NCI-H187 (cell line): ENCODE measurements around the gene HOXA10.

Source experiments
- DNase-seq, 2 experiments: peaks; one replicate each; lab custom pipeline; 2025; lab: John Stamatoyannopoulos, UW

Gene HOXA10

DNA sequence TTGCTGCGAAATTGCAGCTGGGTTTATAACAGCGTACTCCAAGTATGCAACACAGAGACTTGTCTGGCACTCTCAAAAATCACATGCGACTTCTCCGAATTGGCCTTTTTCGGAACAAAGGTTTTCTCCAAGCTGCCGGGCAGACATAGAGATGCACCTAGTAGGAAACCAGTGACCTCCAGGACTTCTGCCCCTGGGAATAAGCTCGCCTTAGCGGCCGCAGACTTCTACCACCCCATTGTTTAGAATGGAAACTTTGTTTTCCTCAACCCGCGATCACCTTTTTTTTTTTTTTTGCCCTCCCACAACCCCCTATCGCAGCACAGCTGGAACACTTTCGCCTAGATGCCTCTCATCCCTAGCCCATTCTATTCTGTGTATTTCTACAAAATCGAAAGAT is 4.9 kb upstream of the HOXA10 start:
- DNase-seq, result no peak

DNA sequence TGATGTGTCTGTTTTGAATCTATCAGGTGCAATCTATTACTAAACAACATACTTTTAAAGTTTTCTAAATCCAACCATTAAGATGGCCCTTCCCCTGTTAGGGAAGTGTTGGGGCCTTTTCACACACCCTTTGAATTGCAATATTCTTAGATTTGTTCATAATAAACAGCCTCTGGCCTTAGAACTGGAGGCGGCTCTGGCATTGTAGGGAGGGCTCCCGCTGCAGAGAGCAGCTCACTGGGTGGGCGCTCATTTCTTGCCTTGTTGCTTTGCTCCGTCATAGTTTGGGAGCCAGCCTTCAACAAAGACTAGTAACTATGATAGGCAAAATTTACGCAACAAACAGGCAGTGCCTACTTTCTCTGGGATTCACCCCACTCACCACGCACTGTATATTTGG is 4.2 kb upstream of the HOXA10 start:
- no peak for DNase-seq

DNA sequence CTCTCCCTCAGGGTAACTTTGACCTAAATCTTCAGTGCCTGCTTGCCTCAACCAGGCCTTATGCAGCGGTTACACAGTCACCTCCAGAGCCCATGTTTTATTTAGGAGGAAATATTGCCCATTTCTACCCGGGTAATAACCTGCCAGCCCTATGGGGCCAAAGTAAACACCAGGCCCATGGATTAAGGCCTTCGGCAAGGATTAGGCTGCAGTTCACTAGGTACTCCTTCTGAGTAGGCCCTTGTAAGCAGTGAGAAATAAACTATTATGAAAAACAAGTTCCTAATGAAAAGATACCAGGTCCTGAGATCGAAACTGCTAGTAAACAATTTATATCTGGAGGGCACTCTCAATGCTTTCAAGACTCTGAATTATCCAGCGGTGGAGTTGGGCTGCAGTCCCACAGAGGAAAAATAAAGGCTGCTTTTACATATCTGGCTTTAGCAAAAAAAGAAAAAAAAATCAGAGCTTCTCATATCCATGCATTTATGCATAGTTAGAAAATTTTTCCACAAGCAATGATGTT is 3.7 kb upstream of the HOXA10 start:
- no peak for DNase-seq

DNA sequence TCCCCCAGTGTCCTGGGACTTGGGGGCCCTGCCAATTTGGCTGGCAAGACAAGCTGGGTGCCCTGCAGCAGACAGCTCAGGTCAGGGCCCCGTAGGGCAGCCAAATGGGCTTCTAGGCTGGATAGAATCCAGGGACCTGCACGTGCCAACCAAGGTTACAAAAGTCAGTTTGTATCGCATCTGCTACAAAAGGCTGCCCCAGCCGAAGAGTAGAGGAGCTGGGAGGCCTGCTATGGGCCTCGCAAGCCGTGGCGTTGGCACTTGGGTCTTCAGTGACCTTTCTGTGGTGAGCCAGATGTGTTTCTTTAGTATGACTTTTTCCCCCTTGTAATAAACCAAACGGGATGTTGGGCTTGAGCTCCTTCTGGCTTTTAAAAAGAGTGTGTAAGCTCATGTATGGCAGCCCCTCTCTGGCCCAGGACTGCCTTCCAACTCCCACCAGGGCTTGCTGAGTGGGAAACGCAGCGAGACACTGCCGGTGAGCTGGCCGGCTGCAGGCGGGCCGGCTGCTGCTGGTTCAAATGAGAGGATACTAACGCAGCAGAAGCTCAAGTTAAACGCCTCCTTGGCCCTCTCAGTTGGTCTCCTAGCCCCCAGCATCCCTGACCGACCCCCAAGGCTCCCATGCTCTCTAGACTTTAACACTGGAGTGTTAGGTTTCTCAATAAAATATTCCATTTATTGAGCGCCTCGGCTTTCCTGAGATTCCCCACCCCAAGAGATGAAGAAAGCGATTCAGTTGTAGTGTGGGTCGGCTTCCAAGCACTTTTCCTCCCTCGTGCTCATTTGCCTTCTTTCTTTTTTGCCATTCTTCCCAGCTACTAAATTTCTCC is 3.1 kb upstream of the HOXA10 start:
- no peak for DNase-seq

DNA sequence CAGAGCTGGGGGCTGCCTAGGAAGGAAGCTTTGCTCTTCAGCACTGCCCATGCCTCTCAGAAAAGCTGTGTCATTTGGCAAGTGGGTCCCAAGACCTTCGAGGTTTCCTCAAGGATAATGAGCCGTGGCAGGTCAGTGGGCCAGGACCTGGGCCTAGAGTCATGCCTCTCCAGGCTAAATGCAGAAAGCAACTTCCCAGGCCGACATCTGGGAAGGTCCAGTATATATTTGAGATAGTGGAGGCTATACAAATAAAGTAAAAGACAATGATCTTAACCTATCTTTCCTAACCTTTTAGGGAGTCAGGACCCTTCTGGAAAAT is 2.4 kb upstream of the HOXA10 start:
- DNase-seq, result no peak

DNA sequence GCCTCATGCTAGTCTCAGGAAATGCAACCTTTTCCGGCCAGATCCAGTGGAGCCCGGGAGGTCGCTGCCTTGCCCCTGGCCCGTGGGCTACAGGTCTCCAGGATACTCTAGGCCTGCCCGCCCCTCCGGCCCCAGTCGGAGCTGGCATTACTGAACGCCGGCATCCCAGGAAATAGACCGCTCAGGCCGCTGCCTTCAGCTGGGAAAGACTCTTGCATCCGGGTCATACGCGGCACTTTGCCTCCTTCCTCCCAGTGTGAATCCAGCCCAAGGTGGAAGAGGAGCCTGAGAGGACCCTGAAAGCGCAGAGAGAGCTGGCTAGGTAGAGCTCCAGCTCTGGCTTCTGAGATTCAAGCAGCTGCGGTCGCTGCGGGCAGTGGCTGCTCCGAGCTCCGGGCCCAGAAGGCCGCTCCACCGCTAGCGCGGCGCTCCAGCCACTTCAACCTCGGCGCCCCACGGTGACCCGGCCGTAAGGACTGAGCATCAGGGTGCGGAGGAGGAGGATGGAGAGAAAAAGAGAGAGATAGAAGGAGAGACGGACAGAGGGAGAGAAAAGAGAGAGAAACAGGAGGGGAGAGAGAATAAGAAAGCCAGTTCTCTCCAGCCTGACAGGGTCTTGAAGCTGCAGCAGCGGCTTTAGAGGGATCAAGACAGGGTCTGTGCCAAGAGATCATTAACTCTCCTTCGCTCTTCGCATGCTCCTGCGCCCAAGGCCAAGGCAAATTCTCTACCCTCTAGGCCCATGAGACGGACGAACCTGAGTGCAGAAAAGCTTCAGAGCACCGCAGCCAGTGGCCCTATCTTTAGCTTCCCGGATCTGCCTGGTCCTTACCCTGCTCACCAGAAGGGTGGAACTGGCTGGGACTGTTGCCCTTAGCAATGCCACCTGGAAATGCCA is 1.8 kb upstream of the HOXA10 start:
- no peak for DNase-seq

DNA sequence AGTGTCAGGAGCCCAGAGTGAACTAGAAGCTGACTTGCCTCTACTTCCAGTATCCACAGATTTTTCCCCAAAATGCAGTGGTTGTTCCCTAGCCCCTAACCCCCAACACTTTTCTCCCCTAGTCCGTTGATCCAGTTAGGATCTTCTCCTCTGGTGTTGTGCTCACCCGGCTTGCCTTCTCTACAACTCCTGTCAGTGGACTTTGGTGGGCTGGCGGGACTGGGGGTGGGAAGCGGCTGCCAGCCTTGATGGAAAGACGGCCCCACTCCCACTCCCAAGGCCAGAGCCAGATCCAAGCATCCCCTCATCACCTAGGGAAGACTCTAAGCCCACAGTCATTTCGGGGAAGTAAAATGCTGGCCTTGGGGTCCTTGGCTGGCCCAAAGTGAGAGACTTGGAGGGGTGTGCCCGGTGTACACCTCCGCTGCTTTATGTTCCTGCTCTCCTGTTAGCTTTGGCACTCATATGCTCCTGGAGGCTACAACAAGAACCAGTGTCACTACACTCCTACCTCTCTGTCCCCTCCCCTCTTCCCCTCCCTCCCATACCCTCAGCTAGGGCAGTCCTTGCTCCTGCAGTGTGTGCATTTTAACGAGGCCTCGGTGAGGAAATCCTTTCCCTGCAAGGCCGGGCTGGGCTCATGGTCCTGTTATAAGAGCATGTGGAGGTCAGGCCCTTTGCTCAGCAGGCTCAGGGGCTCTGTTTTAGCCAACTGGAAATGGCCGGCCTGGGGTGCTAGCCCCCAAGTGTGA is 930 bp upstream of the HOXA10 start:
- peak; percentile 27 to 34 for DNase-seq

DNA sequence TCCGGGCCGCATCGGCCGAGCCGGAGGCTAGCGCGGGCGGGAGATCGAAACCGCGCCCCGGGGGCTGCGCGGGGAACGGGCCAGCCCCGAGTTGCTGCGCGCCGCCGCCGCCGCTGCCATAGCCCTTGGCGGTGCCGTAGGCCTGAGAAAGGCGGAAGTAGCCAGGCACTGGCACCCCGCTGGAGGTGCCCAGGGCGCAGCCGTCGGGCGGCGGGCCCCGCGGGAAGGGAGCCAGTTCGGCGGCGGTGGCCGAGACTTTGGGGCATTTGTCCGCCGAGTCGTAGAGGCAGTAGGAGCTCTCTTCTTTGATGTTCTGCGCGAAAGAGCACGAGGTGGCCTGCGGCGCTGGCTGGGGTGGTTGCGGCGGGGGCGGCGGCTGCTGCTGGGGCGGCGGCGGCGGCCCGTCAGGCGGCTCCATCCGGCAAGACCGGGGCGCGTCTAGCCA is 587 bp downstream of the HOXA10 start:
- DNase-seq, result no peak

DNA sequence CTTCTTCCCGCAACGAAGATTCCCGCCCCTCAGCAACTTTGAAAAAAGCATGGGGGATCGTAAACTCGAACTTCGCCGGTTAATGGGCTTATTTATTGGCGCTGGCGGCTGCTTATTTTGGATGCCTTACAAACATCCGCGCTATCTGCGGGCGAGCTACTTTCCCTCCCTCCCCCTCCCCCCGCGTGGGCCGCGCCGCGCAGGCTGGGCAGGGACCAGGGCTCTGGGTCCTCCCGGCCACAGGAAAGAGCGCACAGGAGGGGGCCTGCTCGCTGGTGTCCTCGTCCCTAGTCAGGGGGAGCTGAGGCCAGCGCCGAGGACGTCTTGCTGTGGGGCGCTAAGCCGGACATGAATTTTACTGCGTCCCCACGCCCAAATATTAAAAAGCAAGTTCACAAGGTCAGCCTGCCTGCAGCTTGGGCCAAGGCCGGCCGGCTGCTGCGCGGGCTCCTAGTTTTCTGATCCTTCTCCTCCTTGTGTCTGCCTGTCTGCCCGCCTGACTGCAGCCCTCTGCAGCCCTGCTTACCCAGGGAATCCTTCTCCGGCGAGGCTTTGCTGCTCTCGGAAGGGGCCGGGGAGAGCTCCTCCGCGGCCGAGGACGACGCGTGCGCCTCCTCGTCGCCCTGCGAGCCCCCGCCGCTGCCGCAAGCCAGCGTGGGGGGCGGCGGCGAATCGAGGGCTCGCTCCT is 1.2 kb downstream of the HOXA10 start:
- peak; percentile 48 to 70 for DNase-seq

DNA sequence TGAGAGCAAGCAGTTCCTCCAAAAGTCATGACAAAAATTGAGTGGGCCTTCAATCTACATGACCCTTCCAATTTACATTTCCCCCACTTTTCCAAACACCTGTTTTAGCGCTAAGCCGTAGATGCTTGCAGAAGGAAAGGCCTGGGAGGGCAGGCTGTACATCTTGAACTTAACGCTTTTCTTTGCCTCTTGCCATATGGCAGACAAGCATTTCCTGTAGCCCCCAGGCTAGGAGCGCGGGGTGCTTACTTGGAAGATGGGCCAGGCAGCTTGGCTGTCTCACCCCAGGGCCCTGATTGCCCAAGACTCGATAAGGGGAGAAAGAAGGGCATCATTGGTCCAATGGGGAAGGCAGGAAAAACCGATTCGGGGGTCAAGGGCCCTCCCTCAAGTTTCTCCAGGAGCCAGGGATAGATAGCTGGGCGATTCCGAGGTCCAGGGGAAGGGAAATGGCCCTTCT is 1.8 kb downstream of the HOXA10 start:
- DNase-seq, result peak in 1 of 2 experiments; percentile 48

DNA sequence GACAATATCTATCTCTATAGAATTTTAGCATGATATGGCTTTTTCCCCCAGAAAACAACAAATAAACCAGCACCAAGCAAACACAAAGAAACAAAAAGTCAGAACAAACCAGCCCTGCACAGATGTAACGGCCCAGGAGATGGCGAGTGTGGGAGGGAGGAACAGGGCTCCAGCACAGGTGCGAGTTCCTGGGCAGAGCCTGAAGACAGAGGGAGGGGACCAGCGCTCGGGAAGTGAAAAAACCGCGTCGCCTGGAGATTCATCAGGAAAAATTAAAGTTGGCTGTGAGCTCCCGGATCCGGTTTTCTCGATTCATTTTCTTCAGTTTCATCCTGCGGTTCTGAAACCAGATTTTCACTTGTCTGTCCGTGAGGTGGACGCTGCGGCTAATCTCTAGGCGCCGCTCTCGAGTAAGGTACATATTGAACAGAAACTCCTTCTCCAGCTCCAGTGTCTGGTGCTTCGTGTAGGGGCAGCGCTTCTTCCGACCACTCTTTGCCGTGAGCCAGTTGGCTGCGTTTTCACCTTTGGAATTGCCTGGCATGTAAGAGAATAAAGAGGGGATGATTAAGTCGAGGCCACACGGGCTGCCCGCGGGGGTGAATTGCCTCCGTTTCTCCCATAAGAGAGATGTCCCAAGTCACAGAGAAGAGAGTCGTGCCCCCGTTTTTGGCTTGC is 2.3 kb downstream of the HOXA10 start:
- peak; percentile 39 to 89 for DNase-seq

DNA sequence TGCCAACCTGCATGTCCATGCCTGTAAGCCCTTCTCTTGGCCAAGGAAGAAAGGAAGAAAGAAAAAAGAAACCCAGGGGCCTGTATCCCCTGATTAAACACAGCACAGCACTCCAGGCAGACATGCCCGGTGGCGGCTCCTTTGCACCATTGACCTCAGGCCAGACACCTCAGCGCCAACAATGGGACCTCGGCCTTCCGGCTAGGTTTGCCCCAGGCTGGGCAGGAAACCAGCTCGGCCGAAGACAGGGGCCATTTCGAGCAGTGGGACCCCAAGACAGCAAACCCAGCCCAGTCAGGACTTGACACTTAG is 2.8 kb downstream of the HOXA10 start:
- DNase-seq, result peak in 1 of 2 experiments; percentile 73

DNA sequence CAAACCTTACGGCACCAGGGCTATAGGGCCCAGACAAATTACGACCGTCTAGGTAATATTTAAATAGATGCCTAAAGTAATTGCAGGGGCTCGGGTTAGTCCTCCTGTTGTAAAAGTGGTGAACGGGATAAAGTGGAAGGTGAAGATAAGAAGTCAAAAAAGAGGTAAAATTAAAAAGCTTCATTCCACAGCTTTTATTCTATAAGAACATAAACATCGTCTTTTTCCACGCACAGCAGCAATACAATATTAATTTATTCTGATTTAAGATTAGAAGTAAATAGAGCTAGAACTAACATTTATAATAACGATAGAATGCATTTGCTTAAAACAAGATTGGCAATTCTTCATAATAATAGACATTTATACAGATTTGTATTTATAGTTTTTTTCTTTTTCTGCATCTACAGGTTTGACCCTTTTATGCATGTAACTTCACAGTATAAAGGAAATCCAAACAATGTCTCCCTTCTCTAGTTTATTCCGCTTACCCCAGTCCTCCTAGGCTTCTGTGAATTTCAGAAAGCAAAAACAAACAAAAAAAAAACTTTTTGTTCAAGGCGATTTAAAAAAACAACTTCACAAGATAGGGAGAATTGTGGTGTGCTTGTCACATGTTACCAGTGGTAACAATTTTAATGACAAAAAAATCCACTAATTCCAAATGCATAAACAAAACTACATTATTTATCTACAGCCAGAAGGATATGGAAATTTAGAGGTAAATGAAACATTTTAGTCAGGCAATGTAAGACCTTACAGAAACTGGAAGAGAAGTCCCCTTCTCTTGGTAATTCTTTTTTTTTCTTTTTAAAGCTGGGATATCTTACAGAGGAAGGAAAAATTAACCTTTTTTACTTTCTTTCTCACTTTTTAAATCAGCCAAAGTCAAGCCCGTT is 3.4 kb downstream of the HOXA10 start:
- DNase-seq, result peak in 1 of 2 experiments; percentile 44

DNA sequence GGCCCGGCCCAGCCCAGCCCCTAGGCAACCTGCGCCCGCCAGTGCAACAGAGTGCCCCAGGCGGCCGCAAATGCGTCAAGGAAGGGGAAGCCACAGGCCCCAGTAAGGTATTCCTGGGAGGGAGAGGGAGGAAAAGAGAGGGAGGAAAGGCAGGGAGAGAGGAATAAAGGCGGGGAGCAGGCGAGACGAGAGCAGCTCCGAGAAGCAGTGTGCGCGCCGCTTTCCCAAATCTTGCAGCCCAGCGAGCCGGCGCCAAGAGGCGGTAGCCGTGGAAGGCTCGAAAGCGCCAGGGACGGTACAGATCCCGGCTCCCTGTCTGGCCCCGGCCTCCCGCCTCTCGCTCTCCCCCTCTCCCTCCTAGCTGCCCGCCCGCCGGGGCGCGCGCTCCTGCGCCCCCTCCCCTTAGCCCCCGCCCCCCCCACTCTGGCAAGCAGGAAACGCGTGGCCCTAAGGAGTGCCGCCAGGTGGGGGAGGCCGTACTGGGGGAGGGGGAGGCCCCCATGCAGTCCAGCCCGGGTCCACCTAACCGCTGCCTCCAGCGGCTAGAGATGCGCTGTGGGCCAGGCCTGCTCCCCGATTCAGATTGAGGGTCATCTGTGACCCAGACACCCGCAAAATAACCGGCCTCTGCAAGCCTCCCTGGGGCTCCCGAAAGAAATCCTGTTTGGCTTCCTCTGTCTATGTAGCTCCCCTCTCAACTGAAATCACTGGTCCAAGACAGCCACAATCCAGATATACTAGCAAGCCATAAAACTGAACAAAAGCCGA is 4.3 kb downstream of the HOXA10 start:
- DNase-seq, result peak; percentile 47 to 61

DNA sequence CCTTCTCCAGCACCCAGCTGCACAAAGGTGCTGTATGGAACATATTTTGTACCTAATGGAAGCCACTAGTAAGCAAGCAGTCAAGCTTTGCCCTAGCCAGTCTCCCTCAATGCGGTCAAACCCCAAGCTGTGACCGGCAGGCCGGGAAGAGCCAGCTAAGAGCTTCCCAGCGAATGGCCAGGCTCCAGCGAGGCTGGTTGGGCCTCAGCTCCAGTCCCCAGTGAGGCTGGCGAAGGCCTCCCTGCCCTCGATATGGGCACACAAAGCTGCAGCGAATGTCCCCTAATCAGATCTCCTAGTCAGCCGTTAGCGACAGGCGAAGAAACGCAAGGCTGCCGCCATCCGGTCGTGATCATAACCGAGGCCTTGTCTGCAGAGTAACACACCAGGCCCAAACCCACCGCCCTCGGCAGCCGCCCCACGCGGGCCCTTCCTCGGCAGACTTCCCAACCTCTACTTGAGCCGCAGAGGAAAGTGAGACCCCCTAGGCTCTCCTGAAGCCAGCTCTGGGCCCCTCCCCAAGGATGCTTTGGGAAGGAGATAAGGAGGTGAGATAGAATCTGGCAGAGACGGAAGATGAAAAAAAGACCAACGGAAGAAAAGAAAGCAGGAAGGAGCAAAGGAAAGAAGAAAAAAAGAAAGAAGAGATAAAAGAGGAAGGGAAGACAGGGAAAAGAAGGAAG is 5.7 kb downstream of the HOXA10 start:
- peak in 1 of 2 experiments; percentile 38 for DNase-seq

DNA sequence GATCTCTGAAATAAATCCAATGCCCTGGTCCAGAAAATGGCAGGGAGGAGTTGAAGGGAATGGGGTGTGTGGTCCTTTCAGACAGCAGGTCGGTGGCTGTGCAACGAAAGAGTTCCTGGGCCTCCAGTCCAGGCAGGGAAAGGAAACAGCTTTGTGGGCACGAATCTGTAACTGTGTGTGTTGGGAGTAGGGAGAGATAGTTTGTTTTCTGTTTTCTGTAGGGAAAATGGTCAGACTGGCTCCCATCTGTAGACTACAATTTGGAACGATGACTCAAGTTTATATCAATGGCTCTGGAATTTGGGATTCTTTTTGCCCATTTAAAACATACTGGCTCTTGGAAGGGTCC is 6.2 kb downstream of the HOXA10 start:
- peak in 1 of 2 experiments; percentile 34 for DNase-seq

DNA sequence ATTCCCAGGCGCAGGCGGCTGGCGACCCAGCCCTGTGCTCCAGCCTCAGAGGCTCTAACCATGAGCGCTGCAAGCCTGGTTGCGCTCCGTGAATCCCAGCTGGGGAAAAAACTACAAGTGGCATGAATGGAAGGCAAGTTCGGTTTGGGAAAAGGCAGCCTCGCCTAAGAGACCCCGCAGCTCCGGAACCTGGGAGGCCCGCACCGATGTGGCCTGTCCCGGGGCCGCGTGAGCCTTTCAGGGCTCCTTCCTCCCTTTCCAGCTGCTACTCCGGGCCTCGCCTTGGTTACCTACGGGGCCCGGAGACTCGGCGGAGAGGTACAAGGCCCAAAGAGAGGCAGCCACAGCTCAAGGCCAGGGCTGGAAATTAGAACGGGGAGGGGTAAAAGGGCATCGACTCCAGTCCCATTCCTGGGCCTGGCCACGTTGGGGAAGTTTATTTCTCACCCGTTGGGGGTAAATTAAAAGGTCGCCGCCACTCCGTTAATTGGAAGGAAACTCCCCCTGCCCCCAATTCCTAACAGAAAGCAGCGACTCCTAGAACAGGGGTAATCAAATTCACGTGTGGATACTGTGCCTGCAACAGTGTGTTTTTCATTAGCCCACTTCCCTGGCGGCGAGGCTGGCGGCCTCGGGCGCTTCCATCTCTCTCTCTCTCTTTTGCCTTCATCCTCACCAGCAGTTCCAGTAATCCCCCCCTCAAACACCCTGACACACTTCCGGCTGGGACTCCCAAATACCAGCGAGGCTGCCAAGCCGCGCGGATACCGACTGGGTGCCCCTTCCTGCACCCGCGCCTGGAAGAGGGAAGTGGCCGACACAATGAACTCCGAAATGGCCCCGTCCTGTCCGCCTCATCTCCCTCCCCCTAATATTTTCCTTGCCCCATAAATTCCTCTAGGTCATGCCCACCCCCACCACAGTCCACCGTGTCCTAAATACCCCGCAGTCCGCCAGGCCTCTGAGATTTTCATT is 7.3 kb downstream of the HOXA10 start:
- DNase-seq, result no peak
